B cell (primary cell): ENCODE data around the gene FRYL. TPM values are rescaled to one million over a fixed set of nuclear protein-coding genes. Genes with fewer than 3 reads are reported as not detected.

Experiments used
- ATAC-seq: fragments of 200-7000 bp; cut with Tn5 transposase; one replicate; pipeline ENCODE4 v1.10.0; 2021; ENCODE audit warnings: low read depth, mild to moderate bottlenecking, moderate number of reproducible peaks, moderate library complexity
- CTCF ChIA-PET: fragments of 350-600 bp; sonication (Branson Sonifier 250); formaldehyde crosslinking; loops from one replicate; lab custom pipeline; 2021; ENCODE audit warnings: antibody characterized with exemption, inconsistent platforms; lab: Charles Lee
- POLR2A ChIA-PET: fragments of 350-600 bp; sonication (Branson Sonifier 250); formaldehyde crosslinking; loops from one replicate; lab custom pipeline; 2021; ENCODE audit warnings: antibody characterized with exemption; lab: Charles Lee
- DNase-seq: peaks from one replicate; pipeline ENCODE4 v3.0.0; 2013
- H2AFZ ChIP-seq: 2 replicates; pipeline ENCODE4 v1.6.1; 2012; ENCODE audit warnings: mild to moderate bottlenecking, low read depth, low read length; ENCODE audit not compliant: insufficient read depth, poor library complexity, severe bottlenecking
- H3K27ac ChIP-seq, 2 donors: 1 replicate in 1 of 2; 2 replicates in 1 of 2; pipeline ENCODE4 v1.5.1; 2012 to 2013; ENCODE audit warnings: low read length in 2 of 2, mild to moderate bottlenecking in 2 of 2, moderate library complexity in 1 of 2
- H3K27me3 ChIP-seq, 4 experiments: fragments of 200-600 bp in 1 of 4; sonication (generic) in 1 of 4; replicated peaks in 1 of 4; 1 replicate in 2 of 4; 2 replicates in 2 of 4; pipeline versions ENCODE4 v1.6.1 to v1.7.0; 2013 to 2016; ENCODE audit warnings: low read length in 3 of 4, mild to moderate bottlenecking in 2 of 4, mixed read lengths in 1 of 4, moderate library complexity in 1 of 4; ENCODE audit not compliant: insufficient read depth in 4 of 4, control insufficient read depth in 3 of 4; ENCODE audit errors: control extremely low read depth in 1 of 4
- H3K36me3 ChIP-seq, 2 experiments: replicated peaks in 1 of 2; 1 replicate in 1 of 2; 2 replicates in 1 of 2; pipeline versions ENCODE4 v1.6.1 to v1.7.1; 2013; ENCODE audit warnings: low read length in 1 of 2; ENCODE audit not compliant: insufficient read depth in 2 of 2, control insufficient read depth in 1 of 2; ENCODE audit errors: control extremely low read depth in 1 of 2, extremely low read depth in 1 of 2
- H3K4me1 ChIP-seq, 2 donors: fragments of 200-600 bp in 1 of 2; sonication (generic) in 1 of 2; 1 replicate in 1 of 2; 2 replicates in 1 of 2; pipeline versions ENCODE4 v1.5.1 to v1.6.1; 2013 to 2017; ENCODE audit warnings: low read length in 2 of 2; ENCODE audit not compliant: control insufficient read depth in 2 of 2, insufficient read depth in 2 of 2
- H3K4me2 ChIP-seq: replicated peaks from 2 replicates; pipeline ENCODE3; 2012; ENCODE audit warnings: mild to moderate bottlenecking, low read depth, low read length; ENCODE audit not compliant: poor library complexity, severe bottlenecking
- H3K4me3 ChIP-seq, 5 experiments: fragments of 200-600 bp in 1 of 5; sonication (generic) in 1 of 5; 1 replicate in 3 of 5; 2 replicates in 2 of 5; pipeline versions ENCODE4 v1.5.1 to v1.7.0; 2011 to 2016; ENCODE audit warnings: low read length in 4 of 5, mild to moderate bottlenecking in 4 of 5, low read depth in 2 of 5, control low read depth in 1 of 5, moderate library complexity in 1 of 5; ENCODE audit not compliant: insufficient read depth in 1 of 5; ENCODE audit errors: control extremely low read depth in 1 of 5, extremely low read depth in 1 of 5
- H3K79me2 ChIP-seq: fragments of 200-600 bp; sonication (generic); one replicate; pipeline ENCODE4 v1.6.0; 2016; ENCODE audit warnings: low read length; ENCODE audit not compliant: control insufficient read depth, insufficient read depth
- H3K9ac ChIP-seq: fragments of 200-600 bp; sonication (generic); 2 replicates; pipeline ENCODE4 v1.6.1; 2017; ENCODE audit warnings: mild to moderate bottlenecking, low read length, moderate library complexity
- H3K9me3 ChIP-seq, 3 donors: one replicate each; pipeline versions ENCODE4 v1.6.1 to v1.7.1; 2013; ENCODE audit warnings: low read length in 2 of 3; ENCODE audit not compliant: control insufficient read depth in 2 of 3, insufficient read depth in 1 of 3; ENCODE audit errors: control extremely low read depth in 1 of 3
- H4K20me1 ChIP-seq: 2 replicates; pipeline ENCODE4 v1.6.0; 2012; ENCODE audit warnings: mild to moderate bottlenecking, low read length; ENCODE audit not compliant: insufficient read depth, control insufficient read depth, poor library complexity, severe bottlenecking
- H3K27ac Mint-ChIP-seq: one replicate; pipeline ENCODE4 v1.8.0; 2021; ENCODE audit warnings: mixed read lengths
- H3K27me3 Mint-ChIP-seq: one replicate; pipeline ENCODE4 v1.8.0; 2021; ENCODE audit warnings: mixed read lengths
- H3K4me1 Mint-ChIP-seq: one replicate; pipeline ENCODE4 v1.8.0; 2021; ENCODE audit warnings: mixed read lengths
- H3K4me3 Mint-ChIP-seq: one replicate; pipeline ENCODE4 v1.8.0; 2021; ENCODE audit warnings: mixed read lengths
- H3K9me3 Mint-ChIP-seq: one replicate; pipeline ENCODE4 v1.8.0; 2022; ENCODE audit warnings: mixed read lengths; ENCODE audit not compliant: insufficient read depth
- EZH2 ChIP-seq: IDR thresholded peaks from 2 replicates; pipeline ENCODE4 v1.6.1; 2012; ENCODE audit warnings: borderline replicate concordance, low read depth, mild to moderate bottlenecking, moderate library complexity, low read length; ENCODE audit not compliant: insufficient read depth, poor library complexity, severe bottlenecking
- WGBS: methylation state at CpG from one replicate; pipeline ENCODE4 v1.1.5; 2013; ENCODE audit warnings: missing lambda C conversion rate; ENCODE audit not compliant: insufficient coverage; 5-methylcytosine and 5-hydroxymethylcytosine counted together
- intact Hi-C: fragments of 100-400 bp; cut with micrococcal nuclease; formaldehyde crosslinking; loops from one replicate; pipeline ENCODE4 v1.10.0; 2022
- polyA plus RNA-seq: library from polyadenylated mRNA; depleted of rRNA; stranded (reverse); fragments of >200 nt; gene quantifications from 2 replicates; pipeline ENCODE4 v1.2.3, GENCODE V29; 2012
- total RNA-seq, 2 donors: library from RNA; stranded (reverse); fragments of 120-200 nt in 1 of 2; gene quantifications; 1 replicate in 1 of 2; 2 replicates in 1 of 2; pipeline versions ENCODE4 v1.2.3 to v1.2.4, GENCODE V29; 2013 to 2022
- TF ChIP-seq, protein P1 (sequence below): fragments of 200-600 bp; IDR thresholded peaks from one replicate; pipeline ENCODE4 v1.8.0; 2022; ENCODE audit warnings: antibody characterized with exemption, mild to moderate bottlenecking

FRYL gene
- total and polyA plus RNA-seq, 2 donors (not counting 1 experiment from before 2014, with no cell fraction given), result 15.5 to 138 TPM

- no peaks in the 10 kb centered on the region for H4K20me1 ChIP-seq
- no peak for TF ChIP-seq EZH2
- TF ChIP-seq, protein P1, sequence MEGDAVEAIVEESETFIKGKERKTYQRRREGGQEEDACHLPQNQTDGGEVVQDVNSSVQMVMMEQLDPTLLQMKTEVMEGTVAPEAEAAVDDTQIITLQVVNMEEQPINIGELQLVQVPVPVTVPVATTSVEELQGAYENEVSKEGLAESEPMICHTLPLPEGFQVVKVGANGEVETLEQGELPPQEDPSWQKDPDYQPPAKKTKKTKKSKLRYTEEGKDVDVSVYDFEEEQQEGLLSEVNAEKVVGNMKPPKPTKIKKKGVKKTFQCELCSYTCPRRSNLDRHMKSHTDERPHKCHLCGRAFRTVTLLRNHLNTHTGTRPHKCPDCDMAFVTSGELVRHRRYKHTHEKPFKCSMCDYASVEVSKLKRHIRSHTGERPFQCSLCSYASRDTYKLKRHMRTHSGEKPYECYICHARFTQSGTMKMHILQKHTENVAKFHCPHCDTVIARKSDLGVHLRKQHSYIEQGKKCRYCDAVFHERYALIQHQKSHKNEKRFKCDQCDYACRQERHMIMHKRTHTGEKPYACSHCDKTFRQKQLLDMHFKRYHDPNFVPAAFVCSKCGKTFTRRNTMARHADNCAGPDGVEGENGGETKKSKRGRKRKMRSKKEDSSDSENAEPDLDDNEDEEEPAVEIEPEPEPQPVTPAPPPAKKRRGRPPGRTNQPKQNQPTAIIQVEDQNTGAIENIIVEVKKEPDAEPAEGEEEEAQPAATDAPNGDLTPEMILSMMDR, result no peak
- H3K9me3 ChIP-seq, result no peaks in the 10 kb centered on the region
- no peak overlapping the region for H2AFZ ChIP-seq
- no peak overlapping the region for H3K27ac ChIP-seq
- no peak for ATAC-seq
- Mint-ChIP-seq H3K27me3 (peaks cover 9% of the 10 kb centered on the region), H3K4me1 (no peaks in the 10 kb centered on the region), H3K4me3 (no peak overlapping the region), H3K9me3 (no peaks in the 10 kb centered on the region), H3K27ac (no peak overlapping the region)
- H3K27me3 ChIP-seq, result no peaks in the 10 kb centered on the region
- H3K9ac ChIP-seq, result no peak overlapping the region
- CTCF ChIA-PET, result no interaction called here
- no peaks in the 10 kb centered on the region for H3K79me2 ChIP-seq
- no CpG with 5 or more reads among the region's 1 CpG for WGBS
- no peak overlapping the region for H3K4me3 ChIP-seq
- H3K4me2 ChIP-seq, result no peak overlapping the region
- DNase-seq, result no peak
- no peaks in the 10 kb centered on the region for H3K4me1 ChIP-seq
- intact Hi-C loops, result no loop called here
- POLR2A ChIA-PET, result no interaction called here
- H3K36me3 ChIP-seq, result no peaks in the 10 kb centered on the region
Observed at GRCh38 chr4:48472794-48473193, 307.3 kb downstream of the FRYL start.

- Histone ChIP-seq H3K4me3 (no peak overlapping the region), H4K20me1 (no peaks in the 10 kb centered on the region), H3K79me2 (no peaks in the 10 kb centered on the region), H3K27me3 (no peaks in the 10 kb centered on the region), H3K9me3 (no peaks in the 10 kb centered on the region), H3K9ac (no peak overlapping the region), H3K4me2 (no peak overlapping the region), H3K4me1 (peaks cover 0 to 3% of the 10 kb centered on the region in 2 donors), H2AFZ (no peak overlapping the region), H3K36me3 (no peaks in the 10 kb centered on the region), H3K27ac (no peak overlapping the region)
- ChIA-PET POLR2A (no interaction called here), CTCF (no interaction called here)
- Mint-ChIP-seq H3K9me3 (no peaks in the 10 kb centered on the region), H3K4me3 (no peak overlapping the region), H3K4me1 (no peaks in the 10 kb centered on the region), H3K27ac (no peak overlapping the region), H3K27me3 (peaks cover 6% of the 10 kb centered on the region)
- no CpG with 5 or more reads among the region's 2 CpGs for WGBS
- TF ChIP-seq, protein P1, result no peak
- TF ChIP-seq EZH2, result no peak
- no peak for DNase-seq
- ATAC-seq, result no peak
- intact Hi-C loops, result no loop called here
Observed at GRCh38 chr4:48470570-48470969, 309.5 kb downstream of the FRYL start.
